GM12892 (cell line): ENCODE measurements around the gene NXF1.

ENCODE experiments used
- POLR2A ChIP-seq: IDR thresholded peaks from 2 replicates; pipeline ENCODE4 v1.6.1; 2011; ENCODE audit warnings: low read depth, low read length, control low read depth
- POLR2AphosphoS5 ChIP-seq: IDR thresholded peaks from 2 replicates; pipeline ENCODE4 v1.6.1; 2011; ENCODE audit warnings: low read depth, low read length, control low read depth

- TF ChIP-seq POLR2AphosphoS5 (no peak), POLR2A (no peak)
These were observed 52.1 kb downstream of the NXF1 start for GRCh38 chr11:62752994-62753735.
